Measurements from ENCODE around the gene IL17RE.

IL17RE gene

GRCh38 chr3:9909221-9910013 lies 6.8 kb downstream of the IL17RE start:
- no peak for DNase-seq

GRCh38 chr3:9911863-9912262 lies 9.2 kb downstream of the IL17RE start:
- DNase-seq = peak; percentile 11

- DNase-seq = no peak
Measured at GRCh38 chr3:9912294-9912935, 9.8 kb downstream of the IL17RE start.

- no peak for DNase-seq
Measured at GRCh38 chr3:9913601-9914000, 11.0 kb downstream of the IL17RE start.

- DNase-seq = no peak
Measured at GRCh38 chr3:9914011-9914410, 11.4 kb downstream of the IL17RE start.

- no peak for DNase-seq
Measured at GRCh38 chr3:9914559-9915253, 12.1 kb downstream of the IL17RE start.

GRCh38 chr3:9915254-9916141 lies 12.8 kb downstream of the IL17RE start:
- DNase-seq = peak; percentile 81

GRCh38 chr3:9916346-9916733 lies 13.7 kb downstream of the IL17RE start:
- no peak for DNase-seq

- peak; percentile 72 for DNase-seq
Measured at GRCh38 chr3:9916734-9917680, 14.4 kb downstream of the IL17RE start, which contains the start of gene IL17RC. Gene IL17RC (plus strand): TSS chr3:9917098. CDS start chr3:9917316, 218 bp downstream.

GRCh38 chr3:9917820-9918219 lies 15.2 kb downstream of the IL17RE start:
- no peak for DNase-seq

GRCh38 chr3:9918261-9919038 lies 15.8 kb downstream of the IL17RE start:
- DNase-seq = no peak

GRCh38 chr3:9928158-9928557 lies 25.5 kb downstream of the IL17RE start:
- DNase-seq = no peak

GRCh38 chr3:9930804-9931418 lies 28.3 kb downstream of the IL17RE start:
- no peak for DNase-seq

- DNase-seq = no peak
Measured at GRCh38 chr3:9932535-9932842, 29.8 kb downstream of the IL17RE start.

GRCh38 chr3:9932843-9933560 lies 30.4 kb downstream of the IL17RE start:
- DNase-seq = peak; percentile 92

GRCh38 chr3:9933561-9934234 lies 31.1 kb downstream of the IL17RE start, which contains the start of gene CRELD1:
Gene CRELD1 (plus strand): TSS chr3:9933834. CDS start chr3:9934439, 605 bp downstream.
- peak; percentile 98 for DNase-seq

GRCh38 chr3:9934235-9934621 lies 31.6 kb downstream of the IL17RE start:
- DNase-seq = no peak

GRCh38 chr3:9934993-9935392 lies 32.3 kb downstream of the IL17RE start:
- DNase-seq = no peak

GRCh38 chr3:9935966-9936510 lies 33.4 kb downstream of the IL17RE start:
- no peak for DNase-seq
